ENCODE data around the gene ITFG1.
"Not testable (repeated sequence)": the region's sequence is repeated elsewhere in the genome, so short reads cannot be mapped to it uniquely, and the experiment has no call there.

ITFG1 gene

GRCh38 chr16:47424846-47425245 lies 36.0 kb downstream of the ITFG1 start:
- no peak for DNase-seq (ENCODE audit: low read depth, low spot score)

- no peak for DNase-seq (ENCODE audit: low read depth, low spot score)
These were observed 44.0 kb downstream of the ITFG1 start for GRCh38 chr16:47416869-47417268.

- no peak for DNase-seq (ENCODE audit: low read depth, low spot score)
These were observed 47.8 kb downstream of the ITFG1 start for GRCh38 chr16:47413041-47413440.

GRCh38 chr16:47408491-47408890 lies 52.4 kb downstream of the ITFG1 start:
- DNase-seq (ENCODE audit: low read depth, low spot score): no peak

GRCh38 chr16:47395733-47396498 lies 64.9 kb downstream of the ITFG1 start:
- no peak for DNase-seq (ENCODE audit: low read depth, low spot score)

- DNase-seq (ENCODE audit: low read depth, low spot score): no peak
These were observed 68.8 kb downstream of the ITFG1 start for GRCh38 chr16:47392081-47392480.

GRCh38 chr16:47388705-47389104 lies 72.2 kb downstream of the ITFG1 start:
- no peak for DNase-seq (ENCODE audit: low read depth, low spot score)

GRCh38 chr16:47387026-47387734 lies 73.7 kb downstream of the ITFG1 start:
- DNase-seq (ENCODE audit: low read depth, low spot score): no peak

- no peak for DNase-seq (ENCODE audit: low read depth, low spot score)
These were observed 74.6 kb downstream of the ITFG1 start for GRCh38 chr16:47386201-47386718.

GRCh38 chr16:47382362-47382761 lies 78.5 kb downstream of the ITFG1 start:
- DNase-seq (ENCODE audit: low read depth, low spot score): no peak

GRCh38 chr16:47377154-47377553 lies 83.7 kb downstream of the ITFG1 start:
- no peak for DNase-seq (ENCODE audit: low read depth, low spot score)

- DNase-seq (ENCODE audit: low read depth, low spot score): no peak
These were observed 85.4 kb downstream of the ITFG1 start for GRCh38 chr16:47375423-47375822.

GRCh38 chr16:47374629-47375028 lies 86.2 kb downstream of the ITFG1 start:
- no peak for DNase-seq (ENCODE audit: low read depth, low spot score)

GRCh38 chr16:47371271-47372014 lies 89.4 kb downstream of the ITFG1 start:
- DNase-seq (ENCODE audit: low read depth, low spot score): no peak

GRCh38 chr16:47370536-47370935 lies 90.3 kb downstream of the ITFG1 start:
- DNase-seq (ENCODE audit: low read depth, low spot score): no peak

GRCh38 chr16:47366228-47366627 lies 94.6 kb downstream of the ITFG1 start:
- no peak for DNase-seq (ENCODE audit: low read depth, low spot score)

GRCh38 chr16:47363761-47364160 lies 97.1 kb downstream of the ITFG1 start:
- DNase-seq (ENCODE audit: low read depth, low spot score): no peak

GRCh38 chr16:47359478-47359877 lies 101.4 kb downstream of the ITFG1 start:
- no peak for DNase-seq (ENCODE audit: low read depth, low spot score)

- DNase-seq (ENCODE audit: low read depth, low spot score): no peak
These were observed 102.0 kb downstream of the ITFG1 start for GRCh38 chr16:47358816-47359215.

GRCh38 chr16:47349029-47349428 lies 111.8 kb downstream of the ITFG1 start:
- not testable (repeated sequence) for DNase-seq (ENCODE audit: low read depth, low spot score)

- not testable (repeated sequence) for DNase-seq (ENCODE audit: low read depth, low spot score)
These were observed 113.7 kb downstream of the ITFG1 start for GRCh38 chr16:47347021-47347696.

GRCh38 chr16:47342055-47342454 lies 118.8 kb downstream of the ITFG1 start:
- DNase-seq (ENCODE audit: low read depth, low spot score): no peak

Measured in activated naive CD8-positive, alpha-beta T cell treated with anti-CD3 and anti-CD28 coated beads, Interleukin-2, amount 50 U/mL, for 16 hours (primary cell).